GM20431 (cell line): ENCODE results near the gene RPS6KA5.
"Not testable (repeated sequence)": the region's sequence is repeated elsewhere in the genome, so short reads cannot be mapped to it uniquely, and the experiment has no call there.

Source experiments
- in situ Hi-C: fragments of 300-500 bp; cut with MseI, MboI; formaldehyde crosslinking; loops from one replicate; pipeline ENCODE4 v1.15.0; 2020; ENCODE audit warnings: low sequenced_read_pairs; ENCODE audit not compliant: unreplicated experiment

RPS6KA5 gene

DNA sequence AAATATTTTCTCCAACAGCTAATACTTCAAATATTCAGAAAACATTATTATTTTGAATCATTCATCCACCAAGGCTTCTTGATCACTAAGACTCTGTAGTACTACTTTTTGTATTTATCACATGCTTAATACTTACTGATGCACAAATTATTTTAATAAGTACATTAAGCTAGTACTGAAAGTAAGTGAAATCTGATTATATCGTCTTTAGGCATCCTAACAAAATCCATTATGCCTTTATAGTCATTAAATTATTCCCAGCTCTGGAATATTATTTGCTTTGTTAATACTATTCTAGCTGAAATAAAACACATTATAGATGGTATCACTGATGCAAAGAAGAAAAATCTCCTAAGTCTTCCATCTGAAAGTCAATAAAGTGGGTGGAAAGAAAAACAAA, 169.1 kb downstream of the RPS6KA5 start:
- in situ Hi-C loops, result no loop called here

DNA sequence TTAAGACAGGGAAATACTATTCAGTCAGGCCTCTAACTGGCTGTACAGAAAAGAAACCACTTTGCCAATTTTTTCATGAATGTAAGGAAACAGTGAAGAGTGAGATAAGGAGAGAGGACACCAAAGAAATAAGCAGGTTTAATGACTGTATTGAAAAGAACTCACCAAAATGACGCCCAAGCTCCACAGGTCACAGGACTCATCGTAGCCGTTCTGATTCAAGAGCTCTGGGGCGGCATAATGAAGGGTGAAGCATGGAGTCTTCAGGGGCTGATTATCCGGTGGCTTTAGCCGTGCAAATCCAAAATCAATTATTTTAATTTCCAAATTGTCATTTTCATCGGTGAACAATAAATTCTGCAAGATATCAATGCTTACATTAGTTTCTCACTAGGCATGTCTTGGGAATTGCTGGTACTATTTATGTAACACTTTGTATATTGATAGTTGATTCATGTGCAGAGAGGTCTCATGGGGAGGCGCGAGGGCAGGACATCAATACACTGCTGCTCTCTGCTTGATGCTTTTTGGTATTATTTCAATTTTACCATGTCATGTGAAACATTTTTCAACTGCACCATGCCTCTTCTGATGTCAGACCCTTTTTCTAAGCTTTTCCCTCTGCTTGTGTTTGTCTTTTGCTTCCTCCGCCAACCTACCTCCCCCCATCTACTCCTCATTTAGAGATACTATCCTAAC, 170.0 kb downstream of the RPS6KA5 start:
- in situ Hi-C loops, result no loop called here

DNA sequence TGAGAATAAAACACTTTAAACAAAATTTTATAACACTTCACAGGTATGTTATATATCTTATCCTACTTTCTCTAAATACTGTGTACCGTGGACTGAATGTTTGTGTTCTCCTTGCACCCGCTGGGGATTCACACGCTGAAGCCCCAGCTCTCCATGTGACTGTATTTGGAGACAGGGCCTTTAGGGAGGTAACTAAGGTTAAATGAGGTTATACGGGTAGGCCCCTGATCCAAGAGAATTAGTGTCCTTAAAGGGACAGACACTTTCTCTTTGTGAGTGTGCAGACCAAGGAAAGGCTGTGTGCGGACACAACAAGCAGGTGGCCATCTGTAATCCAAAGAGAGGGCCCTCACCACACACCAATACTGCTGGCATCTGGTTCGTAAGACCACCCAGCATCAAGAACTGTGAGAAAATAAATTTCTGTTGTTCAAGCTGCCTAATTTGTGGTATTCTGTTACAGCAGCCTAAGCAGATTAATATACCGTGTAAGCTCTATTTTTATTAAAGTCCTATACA, 174.1 kb downstream of the RPS6KA5 start:
- in situ Hi-C loops, result no loop called here

DNA sequence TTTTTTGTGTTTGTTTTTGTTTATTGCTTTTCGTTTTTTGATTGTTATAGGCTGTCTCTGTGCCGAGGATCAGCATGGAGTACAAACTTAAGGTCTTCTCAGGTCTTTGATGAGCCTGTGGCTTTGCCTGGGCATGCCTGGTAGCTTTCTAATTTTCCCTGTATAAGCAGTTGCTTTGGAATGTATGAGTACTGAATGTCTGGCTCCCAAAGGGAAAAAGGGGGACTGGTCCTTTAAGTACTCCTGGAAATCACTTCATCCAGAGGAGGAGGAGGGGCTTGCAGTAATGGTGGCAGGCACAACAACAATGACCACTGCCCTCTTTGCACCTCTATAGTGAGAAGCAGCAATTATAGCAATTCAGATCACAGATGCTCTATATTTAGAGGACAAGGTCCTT, 176.7 kb downstream of the RPS6KA5 start:
- in situ Hi-C loops, result no loop called here

DNA sequence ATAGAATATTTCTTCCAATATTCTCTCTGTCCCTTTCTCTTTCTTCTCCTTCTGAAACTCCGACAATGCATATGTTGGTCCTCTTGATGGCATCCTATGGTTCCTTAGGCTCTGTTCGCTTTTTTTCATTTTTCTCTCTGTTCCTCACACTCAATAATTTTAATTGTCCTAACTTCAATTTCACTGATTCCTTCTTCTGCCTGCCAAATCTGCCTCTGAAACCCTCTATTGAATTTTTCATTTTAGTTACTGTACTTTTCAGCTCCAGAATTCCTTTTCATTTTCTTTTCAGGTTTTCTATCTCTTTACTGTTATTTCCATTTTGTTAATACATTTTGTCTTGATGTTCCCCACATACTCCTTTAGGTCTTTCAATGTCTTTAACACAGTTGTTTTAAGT, 177.2 kb downstream of the RPS6KA5 start:
- in situ Hi-C loops, result no loop called here

DNA sequence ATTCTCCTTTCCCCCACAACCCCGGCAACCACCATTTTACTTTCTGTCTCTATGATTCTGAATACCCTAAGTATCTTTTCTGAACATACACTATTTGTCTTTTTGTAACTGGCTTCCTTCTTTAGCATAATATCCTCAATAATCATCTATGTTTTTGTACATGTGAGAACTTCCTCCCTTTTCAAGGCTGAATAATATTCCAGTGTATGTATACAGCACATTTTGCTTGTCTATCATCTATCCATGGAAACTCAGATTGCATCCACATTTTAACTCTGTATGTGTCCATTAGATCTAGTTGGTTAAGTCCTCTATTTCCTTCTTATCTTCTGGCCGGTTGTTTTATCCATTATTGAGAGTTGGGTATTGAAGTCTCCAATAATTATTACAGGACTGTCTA, 180.2 kb downstream of the RPS6KA5 start:
- in situ Hi-C loops, result no loop called here

DNA sequence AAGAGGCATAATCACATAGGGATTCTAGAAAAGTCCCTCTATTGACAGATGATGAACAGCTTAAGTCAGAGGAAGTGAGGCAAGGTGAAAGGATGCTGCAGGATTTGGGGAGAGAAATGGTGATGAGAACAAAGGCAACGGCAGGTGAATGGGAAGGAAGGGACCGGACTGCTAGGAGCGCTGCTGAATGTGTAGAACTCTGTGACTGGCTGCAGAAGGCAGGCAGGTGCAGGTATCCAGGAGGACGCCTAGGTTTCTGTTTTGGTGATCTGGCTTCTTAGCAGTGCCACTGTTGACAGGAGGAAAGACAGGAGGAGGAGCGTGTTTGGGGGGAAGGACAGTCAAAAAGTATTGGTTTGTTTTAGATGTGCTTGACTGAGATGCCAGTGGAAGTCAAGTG, 185.8 kb downstream of the RPS6KA5 start:
- in situ Hi-C loops, result no loop called here

DNA sequence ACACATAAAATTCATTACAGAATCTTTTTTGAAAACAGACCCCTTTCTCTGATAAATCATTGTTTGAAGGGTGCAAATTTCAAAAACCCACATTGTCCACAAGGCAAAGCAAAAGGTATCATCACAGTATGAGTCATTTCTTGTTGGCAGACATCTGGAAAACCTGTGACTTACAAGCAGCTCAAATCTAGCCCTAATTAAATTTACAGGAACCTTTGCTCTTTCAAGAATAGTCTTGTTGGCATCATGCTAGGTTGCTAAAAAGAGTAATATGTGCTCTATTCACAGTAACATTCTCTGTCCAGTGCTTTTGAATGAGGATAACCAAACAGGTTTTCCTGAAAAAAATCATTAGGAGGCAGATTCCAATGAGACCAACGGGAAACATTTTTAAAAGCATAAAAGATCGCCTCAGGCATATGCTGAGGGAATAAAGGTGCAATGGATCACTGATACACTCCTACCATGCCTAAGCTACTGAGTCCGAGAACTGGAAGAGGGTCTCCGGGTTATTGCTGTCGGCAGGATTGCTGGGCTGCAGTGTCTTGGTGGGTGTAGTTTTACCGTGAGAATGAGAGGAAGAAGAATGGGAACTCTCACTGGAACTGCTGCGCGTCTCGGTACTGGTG, 188.7 kb downstream of the RPS6KA5 start:
- in situ Hi-C loops, result no loop called here

DNA sequence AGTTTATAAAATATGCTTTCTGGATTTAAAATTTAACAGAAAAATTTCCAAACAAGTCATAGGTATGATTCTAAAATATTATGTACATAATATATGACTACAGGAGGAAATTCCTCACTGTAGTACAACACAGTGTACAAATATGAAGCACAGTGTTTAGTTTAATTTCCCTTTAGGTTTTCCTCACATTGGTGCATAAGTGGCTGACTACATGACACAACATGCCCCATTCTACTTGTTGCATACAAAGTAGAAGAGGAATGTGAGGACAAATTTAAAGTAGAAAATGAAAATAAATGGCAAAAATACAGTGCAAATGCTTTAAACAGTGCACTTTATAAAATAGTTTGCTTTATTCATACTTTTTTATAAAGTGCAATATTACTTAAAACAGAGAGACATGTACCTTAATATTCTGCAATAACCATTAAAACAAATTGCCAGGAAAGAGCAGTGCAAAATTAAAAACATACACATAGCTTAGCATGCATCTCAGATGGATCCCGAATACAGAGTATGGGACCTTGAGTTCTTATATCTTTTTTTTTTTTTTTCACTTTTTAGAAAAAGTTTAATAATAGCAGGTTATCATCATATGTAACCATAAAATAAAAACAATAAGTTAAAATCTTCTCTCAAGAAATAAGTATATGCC, 189.4 kb downstream of the RPS6KA5 start:
- in situ Hi-C loops, result no loop called here

DNA sequence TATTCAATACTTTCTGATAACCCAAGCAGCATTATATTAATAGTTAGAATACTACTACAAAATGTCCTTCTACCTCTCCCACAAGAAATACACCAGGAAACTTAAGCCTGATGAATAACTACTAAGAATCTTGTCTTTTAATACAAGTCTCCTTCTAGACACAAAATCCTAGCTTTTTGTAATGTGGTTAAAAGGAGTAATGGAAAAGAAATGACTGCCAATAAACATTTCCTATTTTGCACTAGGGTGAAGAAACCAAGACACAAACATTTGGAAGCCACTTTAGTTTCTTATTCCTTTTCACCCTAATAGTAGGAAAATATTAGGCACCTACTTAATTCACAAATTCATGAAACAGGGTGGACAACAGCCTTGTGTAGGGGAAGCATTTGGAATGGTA, 192.9 kb downstream of the RPS6KA5 start:
- in situ Hi-C loops, result no loop called here

DNA sequence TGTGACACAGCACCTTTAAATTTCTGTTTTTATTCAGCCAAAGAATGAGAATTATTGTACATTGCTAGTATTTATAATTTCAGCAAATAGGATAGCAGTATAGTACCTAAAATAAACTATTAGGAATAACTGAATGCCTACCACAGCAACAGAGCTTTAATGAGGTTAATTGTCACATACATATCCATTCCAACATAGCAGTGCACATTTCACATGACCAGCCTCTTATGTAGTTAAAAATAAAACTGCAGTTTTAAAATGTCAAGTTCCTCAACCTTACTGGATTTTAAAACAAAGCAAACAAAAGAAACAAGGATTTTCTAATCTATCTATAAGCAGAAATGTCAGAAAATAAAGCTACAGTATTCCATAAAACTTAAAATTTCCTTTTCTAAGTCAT, 193.6 kb downstream of the RPS6KA5 start:
- in situ Hi-C loops, result no loop called here

DNA sequence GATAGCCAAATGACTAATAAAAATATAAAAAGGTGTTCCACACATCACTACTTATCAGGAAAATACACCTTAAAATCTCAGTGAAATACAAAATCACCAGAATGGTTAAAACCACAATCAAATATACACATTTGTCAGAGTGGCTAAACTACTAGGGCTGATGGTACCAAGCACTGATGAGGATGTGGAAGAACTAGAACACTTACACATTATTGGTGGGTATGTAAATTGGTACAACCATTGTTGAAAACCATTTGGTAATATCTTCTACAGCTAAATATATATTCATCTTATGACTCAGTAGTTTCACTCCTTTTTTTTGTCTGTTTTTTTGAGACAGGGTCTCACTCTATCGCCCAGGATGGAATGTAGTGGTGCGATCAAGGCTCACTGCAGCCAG, 195.7 kb downstream of the RPS6KA5 start:
- in situ Hi-C loops, result no loop called here

DNA sequence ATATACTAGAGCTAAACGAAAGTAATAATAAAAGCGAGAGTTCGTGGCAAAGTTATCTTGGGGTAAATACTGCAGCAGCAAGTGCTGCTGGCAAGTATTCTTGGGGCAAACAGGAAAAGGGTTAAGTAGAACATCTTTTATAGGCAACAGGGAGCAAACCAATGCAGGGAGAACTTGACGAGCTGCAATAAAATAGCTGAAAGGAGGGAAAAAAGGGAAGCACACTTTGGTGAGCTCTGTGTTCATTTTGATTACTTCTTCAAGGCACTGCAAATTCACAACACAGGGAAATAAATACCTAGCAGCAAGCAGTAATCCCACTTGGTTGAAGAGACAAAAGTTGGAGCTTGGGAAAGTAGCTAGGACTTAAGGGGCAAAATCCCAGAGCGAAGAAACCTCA, 201.9 kb downstream of the RPS6KA5 start:
- in situ Hi-C loops, result no loop called here

DNA sequence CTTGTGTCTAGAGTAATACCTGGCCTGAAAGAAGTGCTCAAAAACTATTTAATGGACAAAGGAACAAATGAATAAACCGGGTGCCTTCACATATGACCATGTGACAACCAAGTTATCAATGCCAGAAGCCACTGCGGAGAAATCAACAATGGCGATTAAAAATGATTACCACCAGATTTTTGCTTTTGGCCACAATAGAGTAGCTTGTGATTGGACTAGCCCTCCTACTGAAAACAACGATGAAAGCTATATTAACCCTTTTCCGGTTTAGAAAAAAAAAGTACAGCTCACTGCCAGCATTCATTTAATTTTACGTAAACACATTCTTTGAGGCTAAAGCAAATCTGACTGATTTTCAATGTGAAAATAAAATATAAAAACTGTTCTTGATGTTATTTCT, 202.6 kb downstream of the RPS6KA5 start:
- in situ Hi-C loops, result no loop called here

DNA sequence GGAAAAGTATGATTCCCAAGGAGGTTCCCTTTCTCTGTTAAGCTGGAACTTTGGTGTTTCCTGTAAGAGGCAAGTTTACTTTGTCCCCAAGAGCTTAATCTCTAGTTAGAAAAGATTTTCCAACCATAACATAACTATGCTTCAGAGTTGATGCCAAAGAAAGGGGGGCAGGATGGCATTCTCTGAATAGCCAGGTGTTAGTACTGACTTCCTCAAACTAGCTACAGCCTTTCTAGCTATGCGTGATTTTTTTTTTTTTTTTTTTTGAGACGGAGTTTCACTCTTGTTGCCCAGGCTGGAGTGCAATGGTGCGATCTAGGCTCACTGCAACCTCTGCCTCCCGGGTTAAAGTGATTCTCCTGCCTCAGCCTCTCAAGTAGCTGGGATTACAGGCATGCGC, 204.3 kb downstream of the RPS6KA5 start:
- in situ Hi-C loops, result not testable (repeated sequence)

DNA sequence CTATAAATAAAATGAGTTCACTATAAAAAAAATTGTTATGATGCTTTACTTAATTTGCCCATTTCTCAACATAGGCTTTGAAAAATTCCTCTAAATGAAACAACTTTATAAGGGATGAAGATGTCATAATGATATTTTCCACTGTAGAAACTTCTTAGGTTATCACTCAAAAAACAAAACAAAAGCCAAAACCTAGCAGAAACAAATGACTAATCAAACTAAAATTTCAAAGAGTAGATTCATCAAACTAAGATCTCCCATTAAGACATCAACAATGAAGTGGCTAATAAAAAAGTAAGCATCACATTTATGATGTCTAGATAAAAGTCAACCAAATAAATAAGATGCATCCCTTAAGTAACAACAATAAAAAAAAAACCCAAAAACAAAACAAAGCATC, 207.3 kb downstream of the RPS6KA5 start:
- in situ Hi-C loops, result no loop called here

DNA sequence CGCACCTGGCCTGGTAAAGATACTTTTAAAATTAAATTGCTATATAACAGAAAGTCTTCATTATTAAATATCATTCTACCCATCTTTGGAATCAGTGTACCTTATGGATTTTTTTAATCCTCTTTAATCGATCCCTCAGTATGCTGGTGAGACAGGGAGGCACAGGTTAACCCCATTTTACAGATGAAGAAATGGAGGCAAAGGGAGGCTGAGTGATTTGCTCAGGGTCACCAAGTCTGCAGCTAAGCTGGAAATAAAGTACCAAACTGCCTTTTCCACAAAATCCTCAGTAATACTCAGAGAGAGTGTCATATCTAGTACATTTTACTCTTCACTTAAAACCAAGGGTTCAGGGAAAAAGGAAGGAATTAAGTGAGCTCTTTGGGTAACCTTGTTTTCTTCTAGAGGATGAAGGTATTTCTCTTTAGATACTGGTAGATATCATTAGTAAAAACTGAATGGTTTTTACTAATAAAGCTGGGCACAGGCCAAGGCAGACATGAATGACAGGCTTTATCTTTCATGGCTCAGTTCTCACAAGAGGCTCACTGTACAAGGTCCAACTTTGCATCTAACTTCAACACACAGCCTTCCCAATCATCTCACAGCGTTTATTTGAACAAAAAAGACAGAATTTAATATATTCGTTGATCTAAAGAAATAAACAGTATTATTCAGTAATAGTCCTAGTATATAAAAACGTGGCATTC, 209.0 kb downstream of the RPS6KA5 start:
- in situ Hi-C loops, result no loop called here

DNA sequence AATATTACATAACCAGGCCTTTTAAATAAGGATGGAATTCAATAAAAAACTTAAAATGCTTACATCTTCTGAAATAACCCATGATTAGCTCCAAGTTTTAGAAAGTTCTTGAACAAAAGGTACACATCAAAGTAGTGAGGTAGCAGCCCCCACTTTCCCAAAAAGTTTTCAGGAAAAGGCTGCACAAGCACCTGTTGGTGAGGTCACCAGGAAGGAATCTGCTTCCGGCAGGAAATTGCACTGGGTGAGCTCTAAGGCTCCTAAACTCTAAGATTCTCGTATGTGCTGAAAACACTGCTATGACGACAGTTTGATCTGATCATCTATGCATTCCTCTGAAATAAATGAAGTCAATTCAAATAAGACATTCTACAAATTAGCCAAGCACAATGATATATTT, 210.0 kb downstream of the RPS6KA5 start:
- in situ Hi-C loops, result no loop called here

DNA sequence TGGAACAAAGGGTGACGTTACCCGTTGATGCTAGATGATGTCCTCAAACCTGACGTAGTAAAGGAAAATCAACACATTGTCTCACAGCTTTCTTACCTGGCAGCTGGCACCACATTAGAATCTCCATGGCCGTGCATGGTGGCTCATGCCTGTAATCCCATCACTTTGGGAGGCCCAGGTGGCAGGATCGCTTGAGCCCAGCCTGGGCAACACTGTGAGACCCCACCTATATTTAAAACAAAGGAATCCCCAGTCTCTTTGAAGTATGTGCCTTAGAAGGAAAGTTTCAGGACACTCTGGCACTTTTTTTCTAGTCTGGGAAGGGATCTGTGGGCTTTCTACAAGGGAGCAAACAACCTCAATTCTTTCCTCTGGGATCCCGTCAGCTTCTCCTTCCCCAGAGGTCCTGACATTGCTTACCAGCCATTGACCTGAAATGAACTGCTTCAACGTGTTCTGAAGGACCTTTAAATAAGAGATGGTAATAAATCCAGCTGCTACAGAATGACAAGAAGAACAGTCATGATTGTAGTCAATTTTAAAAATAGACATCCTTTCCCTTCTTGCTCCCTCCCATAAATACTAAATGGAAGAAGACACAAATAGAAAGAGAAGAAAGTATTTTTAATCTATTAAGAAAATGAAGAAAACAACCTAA, 210.5 kb downstream of the RPS6KA5 start:
- in situ Hi-C loops, result no loop called here
